Stimulated activated naive CD4-positive, alpha-beta T cell treated with Interleukin-2 at 50 U/mL for 16 hours (primary cell): Measurements from ENCODE around the gene DBT.
"Not testable (repeated sequence)": the region's sequence is repeated elsewhere in the genome, so short reads cannot be mapped to it uniquely, and the experiment has no call there.

Experiments used
- DNase-seq: peaks from one replicate; lab custom pipeline; 2025; lab: John Stamatoyannopoulos, UW

The DBT gene

DNA sequence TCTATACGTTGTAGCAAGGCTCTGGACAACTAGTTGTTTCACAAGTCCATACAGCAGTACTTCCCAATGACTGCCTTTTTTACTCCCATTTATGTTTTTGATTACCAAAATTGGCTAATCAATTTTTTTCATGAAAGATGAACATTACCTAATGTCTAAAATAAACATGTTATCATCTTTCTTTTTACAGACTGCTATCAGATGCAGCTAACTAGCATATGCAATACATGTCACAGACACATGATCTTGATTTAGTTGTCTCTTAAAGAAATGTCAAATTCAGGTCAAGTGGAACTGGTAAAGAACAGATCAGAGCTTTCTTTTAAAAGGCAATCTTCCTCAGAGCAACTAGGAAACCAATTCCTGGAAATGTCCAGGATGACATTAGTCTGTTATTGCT lies 630 bp upstream of the DBT start:
- DNase-seq, result no peak

- no peak for DNase-seq
Measured at GRCh38 chr1:100249155-100249536, 488 bp downstream of the DBT start.

- DNase-seq, result no peak
Measured at GRCh38 chr1:100246738-100247137, 2.9 kb downstream of the DBT start.

GRCh38 chr1:100240631-100241030 lies 9.0 kb downstream of the DBT start:
- no peak for DNase-seq

DNA sequence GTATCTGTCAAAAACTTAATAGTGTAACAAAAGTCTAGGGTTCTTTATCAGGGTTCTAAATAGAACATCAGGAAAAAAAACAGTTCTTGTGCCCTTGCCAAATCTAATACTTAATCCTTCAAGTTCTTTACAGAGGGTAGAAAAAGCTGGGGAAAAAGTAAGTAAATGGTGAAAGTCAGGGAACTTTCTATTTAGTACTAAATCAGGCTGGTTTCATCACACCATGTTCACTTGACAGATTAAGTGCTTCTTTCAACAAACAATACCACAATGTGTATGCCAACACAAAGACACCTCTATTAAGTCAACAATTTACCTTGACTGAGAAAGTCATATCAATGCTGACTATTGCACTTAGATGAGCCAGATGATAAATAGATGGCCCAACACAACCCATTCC lies 9.7 kb downstream of the DBT start:
- DNase-seq, result no peak

GRCh38 chr1:100237091-100237490 lies 12.5 kb downstream of the DBT start:
- DNase-seq, result no peak

- no peak for DNase-seq
Measured at GRCh38 chr1:100234432-100234831, 15.2 kb downstream of the DBT start.

DNA sequence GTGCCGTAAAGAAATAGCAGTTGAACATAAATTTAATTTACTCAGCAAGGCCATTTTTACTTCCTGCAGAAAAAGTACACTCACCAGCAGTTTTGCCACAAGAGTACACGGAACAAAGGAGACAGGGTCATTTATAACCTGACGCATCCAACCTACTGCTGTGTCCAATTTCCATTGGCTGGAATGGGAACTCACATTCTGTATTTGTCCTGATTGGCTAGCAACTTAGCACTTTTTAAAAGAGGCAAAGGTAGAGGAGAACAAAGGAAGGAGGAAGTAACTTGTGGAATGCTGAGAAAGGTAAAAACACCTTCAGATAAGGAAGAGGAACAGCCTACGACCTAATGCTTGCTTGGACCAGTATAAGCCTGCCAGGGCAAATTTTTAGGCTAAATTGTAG lies 16.1 kb downstream of the DBT start:
- not testable (repeated sequence) for DNase-seq

GRCh38 chr1:100232156-100232555 lies 17.5 kb downstream of the DBT start:
- no peak for DNase-seq

DNA sequence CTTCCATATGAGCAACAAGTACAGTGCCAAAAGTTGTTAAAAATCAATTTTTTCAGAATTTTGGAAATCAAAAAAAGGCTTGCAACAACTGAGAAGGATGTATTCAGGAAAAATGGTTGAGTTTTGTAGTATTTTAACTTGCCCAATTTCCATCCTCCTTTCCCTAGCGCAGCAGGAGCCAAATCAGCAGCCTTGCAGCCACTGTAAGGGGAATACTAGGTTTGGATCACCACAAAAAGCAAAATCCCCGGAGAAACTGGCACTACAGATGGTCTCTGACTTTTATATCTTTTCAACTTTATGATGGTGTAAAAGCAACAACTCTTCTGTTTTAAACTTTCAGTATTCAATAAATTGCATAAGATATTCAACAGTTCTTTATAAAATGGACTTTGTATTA lies 17.9 kb downstream of the DBT start:
- DNase-seq, result no peak

- no peak for DNase-seq
Measured at GRCh38 chr1:100230765-100231164, 18.9 kb downstream of the DBT start.

DNA sequence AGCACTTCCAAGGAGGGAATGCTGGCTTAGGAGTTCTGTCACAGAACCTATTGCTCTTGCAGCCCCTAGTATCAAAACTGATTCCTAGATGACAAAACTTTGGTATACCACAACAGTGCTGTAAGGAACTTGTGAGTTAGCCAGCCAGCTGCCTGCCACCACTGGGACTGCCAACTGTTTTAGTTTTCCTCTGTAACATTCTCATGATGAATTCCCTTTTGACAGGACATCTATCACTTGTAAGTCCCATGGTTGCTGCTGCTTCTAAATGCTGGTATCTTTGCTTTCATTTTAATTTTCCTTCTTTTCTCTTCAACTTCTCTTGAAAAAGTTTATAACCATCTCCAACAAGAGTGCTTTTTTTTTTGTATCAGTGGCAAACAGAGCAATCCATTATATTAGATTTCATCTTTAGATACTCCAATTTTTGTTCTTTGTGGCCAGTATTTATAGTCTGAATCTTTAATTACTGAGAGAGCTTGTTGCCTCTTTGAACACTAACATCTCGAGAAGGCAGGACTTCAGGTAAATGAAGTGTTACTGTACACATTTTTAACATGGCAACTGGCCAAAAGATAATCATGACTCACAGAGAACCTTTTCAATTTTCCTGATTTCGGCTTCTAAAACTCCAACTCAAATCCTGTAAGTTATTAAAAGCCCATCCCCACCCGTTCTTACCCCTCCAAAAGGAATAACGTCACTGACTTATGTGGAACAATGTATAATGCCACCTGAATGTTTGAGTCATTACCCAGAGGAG lies 19.8 kb downstream of the DBT start:
- DNase-seq, result no peak

DNA sequence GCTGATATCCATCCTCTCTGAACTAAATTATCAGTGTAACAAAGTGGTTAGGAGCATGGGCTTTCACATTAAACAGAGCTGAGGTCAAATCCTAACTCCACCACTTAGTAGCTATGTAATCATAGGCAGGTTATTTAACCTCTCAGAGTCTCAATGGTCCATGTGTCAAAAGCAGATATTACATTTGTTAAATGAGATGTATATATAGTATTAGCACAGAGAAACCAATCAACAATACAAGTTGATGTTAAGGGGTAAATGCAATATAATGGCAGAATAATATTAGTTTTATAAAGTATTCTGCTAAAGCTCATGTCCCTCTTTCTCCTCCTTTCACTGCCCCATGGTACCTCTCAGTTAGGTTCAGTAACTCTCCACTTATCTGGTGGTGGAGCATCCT lies 27.2 kb downstream of the DBT start:
- DNase-seq, result no peak

DNA sequence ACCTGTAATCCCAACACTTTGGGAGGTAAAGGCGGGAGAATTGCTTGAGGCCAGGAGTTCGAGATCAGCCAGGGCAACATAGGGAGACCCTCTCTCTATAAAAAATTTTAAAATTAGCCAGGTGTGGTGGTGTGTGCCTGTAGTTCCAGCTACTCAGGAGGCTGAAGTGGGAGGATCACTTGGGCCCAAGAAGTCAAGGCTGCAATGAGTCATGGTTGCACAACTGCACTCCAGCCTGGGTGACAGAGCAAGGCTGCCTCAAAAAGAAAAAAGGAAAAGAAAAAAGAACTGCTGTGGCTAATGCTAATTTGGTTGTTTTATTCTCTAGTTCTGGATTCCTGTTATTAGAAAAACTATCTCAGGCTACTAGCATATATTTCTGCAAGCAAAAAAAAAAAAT lies 29.8 kb downstream of the DBT start:
- no peak for DNase-seq

GRCh38 chr1:100219457-100219856 lies 30.2 kb downstream of the DBT start:
- no peak for DNase-seq

GRCh38 chr1:100217834-100218233 lies 31.8 kb downstream of the DBT start:
- no peak for DNase-seq

DNA sequence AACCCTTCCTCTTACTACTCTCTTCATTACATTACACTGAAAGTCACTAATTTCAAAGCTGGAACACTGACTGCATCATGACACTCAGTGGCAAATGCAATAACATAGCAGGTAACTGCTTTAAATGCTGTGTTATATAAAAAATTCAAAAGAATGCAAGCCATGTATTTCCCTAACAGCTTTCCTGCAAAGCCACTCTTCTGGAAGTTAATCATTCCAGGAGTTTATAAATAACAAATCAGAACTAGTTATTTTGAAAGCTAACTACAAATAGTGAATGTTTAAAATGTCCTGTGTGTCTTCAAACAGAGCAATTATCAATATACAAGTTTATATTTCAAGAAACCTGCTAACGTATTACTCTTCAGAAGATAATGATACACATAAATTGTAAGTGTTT lies 34.5 kb downstream of the DBT start:
- DNase-seq, result no peak

DNA sequence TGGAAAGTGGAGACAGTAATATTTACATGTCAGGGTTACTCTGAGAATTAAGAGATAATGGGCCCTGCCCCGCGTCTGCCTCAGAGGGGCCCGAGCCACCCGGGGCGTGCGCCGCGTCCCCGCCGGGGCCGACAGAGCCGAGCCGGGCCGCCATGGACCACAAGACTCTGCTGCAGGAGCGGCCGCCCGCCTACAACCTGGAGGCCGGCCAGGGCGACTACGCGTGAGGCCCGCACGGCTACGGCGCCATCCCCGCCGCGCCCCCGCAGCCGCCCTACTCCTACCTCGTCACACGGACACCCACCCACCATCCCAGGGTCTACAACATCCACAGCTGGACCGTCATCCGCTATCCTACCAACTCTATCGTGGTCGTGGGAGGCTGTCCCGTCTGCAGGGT lies 36.5 kb downstream of the DBT start:
- DNase-seq, result no peak

GRCh38 chr1:100206301-100206700 lies 43.3 kb downstream of the DBT start:
- no peak for DNase-seq

DNA sequence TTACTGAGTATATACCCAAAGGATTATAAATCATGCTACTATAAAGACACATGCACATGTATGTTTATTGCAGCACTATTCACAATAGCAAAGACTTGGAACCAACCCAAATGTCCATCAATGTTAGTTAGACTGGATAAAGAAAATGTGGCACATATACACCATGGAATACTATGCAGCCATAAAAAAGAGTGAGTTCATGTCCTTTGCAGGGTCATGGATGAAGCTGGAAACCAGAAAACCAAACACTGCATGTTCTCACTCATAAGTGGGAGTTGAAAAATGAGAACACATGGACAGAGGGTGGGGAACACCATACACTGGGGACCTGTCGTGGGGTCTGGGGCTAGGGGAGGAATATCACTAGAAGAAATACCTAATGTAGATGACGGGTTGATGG lies 44.0 kb downstream of the DBT start:
- not testable (repeated sequence) for DNase-seq

DNA sequence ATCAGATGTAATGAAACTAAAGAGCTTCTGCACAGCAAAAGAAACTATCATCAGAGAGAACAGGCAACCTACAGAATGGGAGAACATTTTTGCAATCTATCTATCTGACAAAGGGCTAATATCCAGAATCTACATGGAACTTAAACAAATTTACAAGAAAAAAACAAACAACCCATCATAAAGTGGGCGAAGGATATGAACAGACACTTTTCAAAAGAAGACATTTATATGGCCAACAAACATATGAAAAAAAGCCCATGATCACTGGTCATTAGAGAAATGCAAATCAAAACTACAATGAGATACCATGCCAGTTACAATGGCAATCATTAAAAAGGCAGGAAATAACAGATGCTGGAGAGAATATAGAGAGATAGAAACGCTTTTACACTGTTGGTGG lies 44.5 kb downstream of the DBT start:
- not testable (repeated sequence) for DNase-seq

DNA sequence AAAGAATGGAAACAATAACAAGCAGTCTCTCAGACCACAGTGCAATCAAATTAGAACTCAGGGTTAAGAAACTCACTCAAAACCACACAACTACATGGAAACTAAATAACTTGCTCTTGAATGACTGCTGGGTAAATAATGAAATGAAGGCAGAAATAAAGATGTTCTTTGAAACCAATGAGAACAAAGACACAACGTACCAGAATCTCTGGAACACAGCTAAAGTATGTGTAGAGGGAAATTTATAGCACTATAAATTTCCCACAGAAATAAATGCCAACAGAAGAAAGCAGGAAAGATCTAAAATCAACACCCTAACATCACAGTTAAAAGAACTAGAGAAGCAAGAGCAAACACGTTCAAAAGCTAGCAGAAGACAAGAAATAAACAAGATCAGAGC lies 46.9 kb downstream of the DBT start:
- not testable (repeated sequence) for DNase-seq

DNA sequence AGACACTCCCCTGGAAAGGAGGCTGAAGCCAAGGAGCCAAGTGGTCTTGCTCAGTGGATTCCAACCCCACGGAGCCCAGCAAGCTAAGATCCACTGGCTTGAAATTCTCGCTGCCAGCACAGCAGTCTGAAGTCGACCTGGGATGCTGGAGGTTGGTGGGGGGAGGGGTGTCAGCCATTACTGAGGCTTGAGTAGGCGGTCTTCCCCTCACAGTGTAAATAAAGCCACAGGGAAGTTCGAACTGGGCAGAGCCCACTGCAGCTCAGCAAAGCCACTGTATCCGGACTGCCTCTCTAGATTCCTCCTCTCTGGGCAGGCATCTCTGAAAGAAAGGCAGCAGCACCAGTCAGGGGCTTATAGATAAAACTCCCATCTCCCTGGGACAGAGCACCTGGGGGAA lies 49.6 kb downstream of the DBT start:
- not testable (repeated sequence) for DNase-seq

- no peak for DNase-seq
Measured at GRCh38 chr1:100198596-100198995, 51.0 kb downstream of the DBT start.
